NCI-H128 (cell line): ENCODE measurements around the gene RABGGTB.
"Not testable (repeated sequence)": the region's sequence is repeated elsewhere in the genome, so short reads cannot be mapped to it uniquely, and the experiment has no call there.

Source experiments
- DNase-seq: peaks from one replicate; lab custom pipeline; 2025; ENCODE audit not compliant: unreplicated experiment; lab: John Stamatoyannopoulos, UW

RABGGTB gene

GRCh38 chr1:75785983-75786853, at the start of gene RABGGTB:
Gene RABGGTB (plus strand): TSS chr1:75786256. CDS start chr1:75786272, 16 bp downstream.
- DNase-seq = peak; percentile 91

- no peak for DNase-seq
These were observed 43.9 kb upstream of the RABGGTB start for GRCh38 chr1:75742047-75742625.

GRCh38 chr1:75745276-75745675, 40.8 kb upstream of the RABGGTB start:
- DNase-seq = no peak

GRCh38 chr1:75757210-75757609, 28.8 kb upstream of the RABGGTB start:
- not testable (repeated sequence) for DNase-seq

- not testable (repeated sequence) for DNase-seq
These were observed 27.5 kb upstream of the RABGGTB start for GRCh38 chr1:75758543-75758942.

- DNase-seq = no peak
These were observed 21.9 kb upstream of the RABGGTB start for GRCh38 chr1:75764057-75764655.

GRCh38 chr1:75765697-75766355, 20.2 kb upstream of the RABGGTB start:
- no peak for DNase-seq

- DNase-seq = no peak
These were observed 18.0 kb upstream of the RABGGTB start for GRCh38 chr1:75768016-75768415.

GRCh38 chr1:75770761-75771160, 15.3 kb upstream of the RABGGTB start:
- DNase-seq = no peak

GRCh38 chr1:75771978-75772377, 14.1 kb upstream of the RABGGTB start:
- no peak for DNase-seq

- DNase-seq = not testable (repeated sequence)
These were observed 8.2 kb upstream of the RABGGTB start for GRCh38 chr1:75777812-75778211.

GRCh38 chr1:75778694-75779093, 7.4 kb upstream of the RABGGTB start:
- DNase-seq = not testable (repeated sequence)

- not testable (repeated sequence) for DNase-seq
These were observed 5.9 kb upstream of the RABGGTB start for GRCh38 chr1:75780183-75780582.

- DNase-seq = not testable (repeated sequence)
These were observed 2.1 kb upstream of the RABGGTB start for GRCh38 chr1:75783920-75784319.

- no peak for DNase-seq
These were observed 605 bp upstream of the RABGGTB start for GRCh38 chr1:75785320-75785982.

- no peak for DNase-seq
These were observed 941 bp downstream of the RABGGTB start for GRCh38 chr1:75786901-75787493.

- DNase-seq = no peak
These were observed 1.5 kb downstream of the RABGGTB start for GRCh38 chr1:75787524-75787923.

GRCh38 chr1:75789988-75790387, 3.9 kb downstream of the RABGGTB start:
- no peak for DNase-seq

- no peak for DNase-seq
These were observed 5.0 kb downstream of the RABGGTB start for GRCh38 chr1:75791022-75791421.

- DNase-seq = no peak
These were observed 6.0 kb downstream of the RABGGTB start for GRCh38 chr1:75792091-75792490.
